NCI-H1105 (cell line): Measurements from ENCODE around the gene IMMP1L.

ENCODE experiments used
- DNase-seq: peaks from one replicate; lab custom pipeline; 2025; lab: John Stamatoyannopoulos, UW

Gene IMMP1L

GRCh38 chr11:31474083-31474482 lies 35.3 kb downstream of the IMMP1L start:
- DNase-seq: no peak

- no peak for DNase-seq
Measured at GRCh38 chr11:31464436-31464835, 45.0 kb downstream of the IMMP1L start.

- no peak for DNase-seq
Measured at GRCh38 chr11:31455177-31455576, 54.2 kb downstream of the IMMP1L start.

- DNase-seq: no peak
Measured at GRCh38 chr11:31450841-31451240, 58.6 kb downstream of the IMMP1L start.

GRCh38 chr11:31449040-31449439 lies 60.4 kb downstream of the IMMP1L start:
- no peak for DNase-seq

GRCh38 chr11:31445621-31446020 lies 63.8 kb downstream of the IMMP1L start:
- no peak for DNase-seq

GRCh38 chr11:31443802-31444201 lies 65.6 kb downstream of the IMMP1L start:
- no peak for DNase-seq

GRCh38 chr11:31442086-31442485 lies 67.3 kb downstream of the IMMP1L start:
- peak; percentile 85 for DNase-seq

GRCh38 chr11:31441296-31441695 lies 68.1 kb downstream of the IMMP1L start:
- no peak for DNase-seq

GRCh38 chr11:31437742-31438435 lies 71.5 kb downstream of the IMMP1L start:
- no peak for DNase-seq

GRCh38 chr11:31433851-31434250 lies 75.6 kb downstream of the IMMP1L start:
- DNase-seq: no peak

GRCh38 chr11:31424652-31425051 lies 84.8 kb downstream of the IMMP1L start:
- DNase-seq: no peak

GRCh38 chr11:31422703-31423102 lies 86.7 kb downstream of the IMMP1L start:
- DNase-seq: no peak

GRCh38 chr11:31421820-31422219 lies 87.6 kb downstream of the IMMP1L start:
- no peak for DNase-seq

GRCh38 chr11:31419669-31420068 lies 89.8 kb downstream of the IMMP1L start:
- no peak for DNase-seq

- DNase-seq: no peak
Measured at GRCh38 chr11:31419138-31419537, 90.3 kb downstream of the IMMP1L start.

- no peak for DNase-seq
Measured at GRCh38 chr11:31417816-31418215, 91.6 kb downstream of the IMMP1L start.

GRCh38 chr11:31417357-31417756 lies 92.1 kb downstream of the IMMP1L start:
- DNase-seq: no peak

GRCh38 chr11:31415435-31415834 lies 94.0 kb downstream of the IMMP1L start:
- no peak for DNase-seq

GRCh38 chr11:31414338-31414737 lies 95.1 kb downstream of the IMMP1L start:
- DNase-seq: no peak

GRCh38 chr11:31412946-31413345 lies 96.5 kb downstream of the IMMP1L start:
- no peak for DNase-seq

GRCh38 chr11:31408201-31408600 lies 101.2 kb downstream of the IMMP1L start:
- DNase-seq: no peak

- no peak for DNase-seq
Measured at GRCh38 chr11:31404614-31405013, 104.8 kb downstream of the IMMP1L start.

GRCh38 chr11:31397239-31397834 lies 112.1 kb downstream of the IMMP1L start:
- peak; percentile 29 for DNase-seq
